ENCODE measurements around the gene TFAP2B.

The TFAP2B gene

GRCh38 chr6:50817646-50817950, 1.1 kb upstream of the TFAP2B start:
- H3K9me2 ChIP-seq (replicated peaks; ENCODE audit: insufficient read depth, low read length), result no peaks in the 10 kb centered on the region
- H3K79me2 ChIP-seq (ENCODE audit: insufficient read depth, low read length), result no peaks in the 10 kb centered on the region
- no peak overlapping the region for H2AFZ ChIP-seq (ENCODE audit: low read depth, low read length, severe bottlenecking)
- H3K4me3 ChIP-seq (ENCODE audit: insufficient read depth, low read length, poor library complexity, severe bottlenecking), result no peak overlapping the region
- H3K36me3 ChIP-seq (ENCODE audit: low read length), result no peaks in the 10 kb centered on the region
- no peaks in the 10 kb centered on the region for H4K20me1 ChIP-seq (ENCODE audit: low read depth, low read length)
- H3K9me3 ChIP-seq (ENCODE audit: insufficient read depth, low read length), result no peaks in the 10 kb centered on the region
- no peak for TF ChIP-seq CTCF (IDR thresholded peaks at IDR 0.05; ENCODE audit: insufficient read depth, low read length, poor library complexity, severe bottlenecking)
- TF ChIP-seq EZH2phosphoT487 (conservative IDR thresholded peaks at IDR 0.05; ENCODE audit: low read length), result no peak
- H3F3A ChIP-seq (ENCODE audit: insufficient read depth), result no peaks in the 10 kb centered on the region
- H3K27me3 ChIP-seq (ENCODE audit: low read length), result no peaks in the 10 kb centered on the region
- no peak overlapping the region for H3K9ac ChIP-seq (ENCODE audit: low read length)
- no peak overlapping the region for H3K4me2 ChIP-seq (ENCODE audit: low read depth, low read length, poor library complexity, severe bottlenecking)
- H3K27ac ChIP-seq (ENCODE audit: low read depth, low read length), result no peak overlapping the region

- H3K79me2 ChIP-seq (ENCODE audit: insufficient read depth, low read length), result no peaks in the 10 kb centered on the region
- no peaks in the 10 kb centered on the region for H3K36me3 ChIP-seq (ENCODE audit: low read length)
- H3K4me2 ChIP-seq (ENCODE audit: low read depth, low read length, poor library complexity, severe bottlenecking), result no peak overlapping the region
- H3K9ac ChIP-seq (ENCODE audit: low read length), result no peak overlapping the region
- H3K9me3 ChIP-seq (ENCODE audit: insufficient read depth, low read length), result no peaks in the 10 kb centered on the region
- H3K27ac ChIP-seq (ENCODE audit: low read depth, low read length), result no peak overlapping the region
- H4K20me1 ChIP-seq (ENCODE audit: low read depth, low read length), result no peaks in the 10 kb centered on the region
- H2AFZ ChIP-seq (ENCODE audit: low read depth, low read length, severe bottlenecking), result no peak overlapping the region
- no peaks in the 10 kb centered on the region for H3F3A ChIP-seq (ENCODE audit: insufficient read depth)
- H3K27me3 ChIP-seq (ENCODE audit: low read length), result no peaks in the 10 kb centered on the region
- H3K4me3 ChIP-seq (ENCODE audit: insufficient read depth, low read length, poor library complexity, severe bottlenecking), result no peak overlapping the region
- TF ChIP-seq EZH2phosphoT487 (conservative IDR thresholded peaks at IDR 0.05; ENCODE audit: low read length) (no peak), CTCF (IDR thresholded peaks at IDR 0.05; ENCODE audit: insufficient read depth, low read length, poor library complexity, severe bottlenecking) (no peak)
- no peaks in the 10 kb centered on the region for H3K9me2 ChIP-seq (replicated peaks; ENCODE audit: insufficient read depth, low read length)
These were observed 651 bp upstream of the TFAP2B start for GRCh38 chr6:50818020-50818419.

- Histone ChIP-seq H3F3A (ENCODE audit: insufficient read depth) (no peaks in the 10 kb centered on the region), H3K9ac (ENCODE audit: low read length) (no peak overlapping the region), H3K79me2 (ENCODE audit: insufficient read depth, low read length) (no peaks in the 10 kb centered on the region), H3K36me3 (ENCODE audit: low read length) (no peaks in the 10 kb centered on the region), H3K27ac (ENCODE audit: low read depth, low read length) (no peak overlapping the region), H3K9me3 (ENCODE audit: insufficient read depth, low read length) (no peaks in the 10 kb centered on the region), H3K4me2 (ENCODE audit: low read depth, low read length, poor library complexity, severe bottlenecking) (no peak overlapping the region), H4K20me1 (ENCODE audit: low read depth, low read length) (no peaks in the 10 kb centered on the region), H2AFZ (ENCODE audit: low read depth, low read length, severe bottlenecking) (no peak overlapping the region), H3K4me3 (ENCODE audit: insufficient read depth, low read length, poor library complexity, severe bottlenecking) (no peak overlapping the region), H3K27me3 (ENCODE audit: low read length) (no peaks in the 10 kb centered on the region), H3K9me2 (replicated peaks; ENCODE audit: insufficient read depth, low read length) (no peaks in the 10 kb centered on the region)
- TF ChIP-seq CTCF (IDR thresholded peaks at IDR 0.05; ENCODE audit: insufficient read depth, low read length, poor library complexity, severe bottlenecking), result no peak
- TF ChIP-seq EZH2phosphoT487 (conservative IDR thresholded peaks at IDR 0.05; ENCODE audit: low read length), result no peak
These were observed 814 bp downstream of the TFAP2B start for GRCh38 chr6:50819466-50819903.
